Parathyroid adenoma (tissue), 2 donors: ENCODE results near the gene DAPK2.
"Not testable (repeated sequence)": the region's sequence is repeated elsewhere in the genome, so short reads cannot be mapped to it uniquely, and the experiment has no call there.

Experiments used
- H2AFZ ChIP-seq: fragments of 300-600 bp; sonication (generic); one replicate; pipeline ENCODE4 v1.7.0; 2017; ENCODE audit warnings: antibody characterized with exemption, mild to moderate bottlenecking
- H3K27ac ChIP-seq: fragments of 300-600 bp; sonication (generic); one replicate; pipeline ENCODE4 v1.7.0; 2017
- H3K27me3 ChIP-seq: fragments of 300-600 bp; sonication (generic); one replicate; pipeline ENCODE4 v1.7.0; 2017; ENCODE audit warnings: low read length; ENCODE audit not compliant: control insufficient read depth, insufficient read depth
- H3K36me3 ChIP-seq: fragments of 300-600 bp; sonication (generic); one replicate; pipeline ENCODE4 v1.7.0; 2017; ENCODE audit warnings: low read length; ENCODE audit not compliant: control insufficient read depth, insufficient read depth
- H3K4me1 ChIP-seq: fragments of 300-600 bp; sonication (generic); one replicate; pipeline ENCODE4 v1.7.0; 2017; ENCODE audit warnings: control low read depth
- H3K4me2 ChIP-seq: fragments of 300-600 bp; sonication (generic); one replicate; pipeline ENCODE4 v1.7.0; 2017; ENCODE audit warnings: low read length
- H3K4me3 ChIP-seq: fragments of 300-600 bp; sonication (generic); one replicate; pipeline ENCODE4 v1.7.0; 2017; ENCODE audit warnings: low read depth, low read length
- H3K79me2 ChIP-seq: fragments of 300-600 bp; sonication (generic); one replicate; pipeline ENCODE4 v1.7.0; 2017; ENCODE audit warnings: control low read depth
- H3K9ac ChIP-seq: fragments of 300-600 bp; sonication (generic); one replicate; pipeline ENCODE4 v1.7.0; 2017; ENCODE audit warnings: mild to moderate bottlenecking
- H3K9me3 ChIP-seq: fragments of 300-600 bp; sonication (generic); one replicate; pipeline ENCODE4 v1.7.0; 2017; ENCODE audit warnings: low read length; ENCODE audit not compliant: control insufficient read depth
- CTCF ChIP-seq: fragments of 300-600 bp; sonication (generic); IDR thresholded peaks from one replicate; pipeline ENCODE4 v1.7.0; 2017; ENCODE audit warnings: antibody characterized with exemption, mild to moderate bottlenecking
- donor health status: primary hyperparathyroidism.

The DAPK2 gene

GRCh38 chr15:64092075-64092820 lies 46.0 kb upstream of the DAPK2 start:
- Histone ChIP-seq H2AFZ (no peak overlapping the region), H3K27ac (no peak overlapping the region), H3K79me2 (peaks cover 8% of the 10 kb centered on the region), H3K9ac (no peak overlapping the region), H3K4me1 (peaks cover 6% of the 10 kb centered on the region), H3K4me2 (peak overlapping the region; percentile 68), H3K27me3 (no peaks in the 10 kb centered on the region), H3K4me3 (peak overlapping the region; percentile 77), H3K36me3 (no peaks in the 10 kb centered on the region), H3K9me3 (no peaks in the 10 kb centered on the region)
- TF ChIP-seq CTCF, result no peak

- H3K4me2 ChIP-seq, result no peak overlapping the region
- H3K4me3 ChIP-seq, result no peak overlapping the region
- H2AFZ ChIP-seq, result no peak overlapping the region
- H3K9me3 ChIP-seq, result no peaks in the 10 kb centered on the region
- peaks cover 6% of the 10 kb centered on the region for H3K4me1 ChIP-seq
- H3K79me2 ChIP-seq, result peaks cover 4% of the 10 kb centered on the region
- H3K9ac ChIP-seq, result no peak overlapping the region
- H3K27ac ChIP-seq, result no peak overlapping the region
- TF ChIP-seq CTCF, result no peak
- no peaks in the 10 kb centered on the region for H3K36me3 ChIP-seq
- no peaks in the 10 kb centered on the region for H3K27me3 ChIP-seq
These were observed 44.2 kb upstream of the DAPK2 start for GRCh38 chr15:64090527-64090926.

GRCh38 chr15:64089543-64090280 lies 43.4 kb upstream of the DAPK2 start:
- H3K4me3 ChIP-seq, result no peak overlapping the region
- no peak overlapping the region for H3K4me2 ChIP-seq
- H3K27me3 ChIP-seq, result no peaks in the 10 kb centered on the region
- H3K4me1 ChIP-seq, result peaks cover 3% of the 10 kb centered on the region
- no peak overlapping the region for H2AFZ ChIP-seq
- H3K27ac ChIP-seq, result no peak overlapping the region
- no peaks in the 10 kb centered on the region for H3K36me3 ChIP-seq
- H3K9ac ChIP-seq, result no peak overlapping the region
- no peak for TF ChIP-seq CTCF
- peaks cover 4% of the 10 kb centered on the region for H3K79me2 ChIP-seq
- H3K9me3 ChIP-seq, result no peaks in the 10 kb centered on the region

GRCh38 chr15:64082757-64083156 lies 36.5 kb upstream of the DAPK2 start:
- H3K27me3 ChIP-seq, result no peaks in the 10 kb centered on the region
- H3K9me3 ChIP-seq, result no peaks in the 10 kb centered on the region
- no peak overlapping the region for H3K9ac ChIP-seq
- H3K4me2 ChIP-seq, result no peak overlapping the region
- H2AFZ ChIP-seq, result no peak overlapping the region
- TF ChIP-seq CTCF, result no peak
- H3K4me3 ChIP-seq, result no peak overlapping the region
- H3K79me2 ChIP-seq, result peaks cover 2% of the 10 kb centered on the region
- no peaks in the 10 kb centered on the region for H3K36me3 ChIP-seq
- no peaks in the 10 kb centered on the region for H3K4me1 ChIP-seq
- no peak overlapping the region for H3K27ac ChIP-seq

GRCh38 chr15:64073496-64073895 lies 27.2 kb upstream of the DAPK2 start:
- not testable (repeated sequence) for H3K79me2 ChIP-seq, H3K27ac ChIP-seq, H3K9me3 ChIP-seq, H3K4me3 ChIP-seq, H3K4me1 ChIP-seq, H3K36me3 ChIP-seq, H3K27me3 ChIP-seq, H3K4me2 ChIP-seq, H3K9ac ChIP-seq, H2AFZ ChIP-seq
